Measurements from ENCODE around the gene DLL1.
A peak's percentile ranks its signal among the peaks of the same experiment; 100 is the strongest.

Gene DLL1

DNA sequence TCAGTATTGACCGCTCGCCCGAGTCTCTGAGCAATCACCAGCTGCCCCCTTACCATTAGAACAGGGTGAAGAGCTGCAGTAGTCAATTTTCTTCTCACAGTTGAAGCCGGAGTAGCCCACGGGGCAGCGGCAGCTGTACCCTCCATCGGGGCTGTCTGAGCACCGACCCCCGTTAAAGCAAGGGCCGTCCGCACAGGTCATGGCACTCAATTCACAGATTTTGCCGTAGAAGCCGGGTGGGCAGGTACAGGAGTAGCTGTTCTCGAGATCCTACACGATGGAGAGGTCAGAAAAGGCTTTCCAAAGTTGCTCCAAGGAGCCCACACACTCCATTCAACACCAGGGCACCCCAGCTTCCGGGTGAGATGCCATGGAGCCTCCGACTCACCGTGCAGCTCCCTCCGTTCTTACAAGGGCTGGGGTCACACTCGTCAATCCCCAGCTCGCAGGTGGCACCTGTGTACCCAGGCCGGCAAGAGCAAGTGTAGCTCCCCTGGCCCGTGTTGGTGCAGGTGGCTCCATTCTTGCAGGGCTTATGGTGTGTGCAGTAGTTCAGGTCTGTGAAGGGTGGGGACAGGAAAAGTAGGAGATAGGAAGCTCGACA, 5.9 kb downstream of the DLL1 start:
- H3K4me3 ChIP-seq (ENCODE audit: low read depth, low read length) = no peak overlapping the region
- no peak for DNase-seq (ENCODE audit: low read depth)

- no peak for DNase-seq (ENCODE audit: low read depth)
- no peak overlapping the region for H3K4me3 ChIP-seq (ENCODE audit: low read depth, low read length)
Measured at GRCh38 chr6:170284126-170284773, 6.6 kb downstream of the DLL1 start.

DNA sequence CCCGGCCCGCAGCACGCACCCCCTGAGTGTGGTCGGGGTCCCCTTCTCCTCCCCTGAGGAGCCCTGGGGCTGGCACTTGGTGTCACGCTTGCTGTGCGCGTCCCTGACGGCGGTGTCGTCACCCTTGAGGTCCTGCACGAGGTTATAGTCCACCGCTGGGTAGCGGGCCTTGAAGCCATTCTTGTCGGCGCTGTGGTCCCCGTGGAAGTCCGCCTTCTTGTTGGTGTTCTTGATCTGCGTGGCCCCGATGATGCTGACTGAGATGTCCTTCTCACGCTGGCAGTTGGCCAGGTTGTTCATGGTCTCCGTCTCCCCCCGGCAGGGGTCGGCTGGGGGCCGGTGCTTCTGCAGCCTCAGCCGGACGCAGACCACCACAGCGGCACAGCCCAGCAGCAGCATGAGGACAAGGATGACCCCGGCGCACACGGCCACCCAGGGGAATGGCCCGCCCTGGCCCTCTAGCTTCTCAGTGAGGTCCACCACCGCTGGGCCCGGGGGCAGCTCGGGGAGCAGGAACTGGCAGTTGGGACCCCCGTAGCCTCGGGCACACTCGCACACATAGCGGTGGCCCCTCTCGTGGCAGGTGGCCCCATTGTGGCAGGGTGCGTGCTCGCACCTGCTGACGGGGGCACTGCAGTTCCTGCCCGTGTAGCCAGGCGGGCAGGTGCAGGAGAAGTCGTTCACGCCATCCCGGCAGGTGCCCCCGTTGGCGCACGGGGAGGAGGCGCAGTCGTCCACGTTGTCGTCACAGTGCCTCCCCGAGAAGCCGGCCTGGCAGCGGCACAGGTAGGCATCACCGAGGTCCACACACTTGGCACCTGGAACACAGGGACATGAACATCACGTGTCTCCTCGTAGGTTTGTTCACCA, 7.4 kb downstream of the DLL1 start:
- DNase-seq (ENCODE audit: low read depth) = no peak
- no peak overlapping the region for H3K4me3 ChIP-seq (ENCODE audit: low read depth, low read length)

- no peak overlapping the region for H3K4me3 ChIP-seq (ENCODE audit: low read depth, low read length)
- no peak for DNase-seq (ENCODE audit: low read depth)
Measured at GRCh38 chr6:170282512-170283158, 8.2 kb downstream of the DLL1 start.

GRCh38 chr6:170281331-170282292, 9.3 kb downstream of the DLL1 start:
- no peak overlapping the region for H3K4me3 ChIP-seq (ENCODE audit: low read depth, low read length)
- DNase-seq (ENCODE audit: low read depth) = no peak

DNA sequence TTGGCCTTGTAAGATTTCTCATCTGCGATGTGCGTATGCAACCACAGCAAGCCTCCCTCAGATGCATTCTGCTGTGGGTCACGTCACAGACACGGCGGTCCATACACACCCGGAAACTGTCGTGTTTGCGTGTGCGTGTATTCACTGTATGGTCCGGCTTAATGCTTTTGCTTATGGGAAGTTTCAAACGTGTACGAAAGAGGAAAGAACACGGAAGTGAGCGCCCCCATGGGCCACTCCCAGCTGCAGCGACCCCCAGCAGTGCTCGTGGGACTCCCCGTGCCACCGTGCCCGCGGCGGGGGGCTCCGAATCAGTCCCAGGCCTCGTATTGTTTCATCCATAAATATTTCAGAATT, 10.2 kb downstream of the DLL1 start:
- peak overlapping the region; percentile 32 for H3K4me3 ChIP-seq (ENCODE audit: low read depth, low read length)
- DNase-seq (ENCODE audit: low read depth) = no peak

DNA sequence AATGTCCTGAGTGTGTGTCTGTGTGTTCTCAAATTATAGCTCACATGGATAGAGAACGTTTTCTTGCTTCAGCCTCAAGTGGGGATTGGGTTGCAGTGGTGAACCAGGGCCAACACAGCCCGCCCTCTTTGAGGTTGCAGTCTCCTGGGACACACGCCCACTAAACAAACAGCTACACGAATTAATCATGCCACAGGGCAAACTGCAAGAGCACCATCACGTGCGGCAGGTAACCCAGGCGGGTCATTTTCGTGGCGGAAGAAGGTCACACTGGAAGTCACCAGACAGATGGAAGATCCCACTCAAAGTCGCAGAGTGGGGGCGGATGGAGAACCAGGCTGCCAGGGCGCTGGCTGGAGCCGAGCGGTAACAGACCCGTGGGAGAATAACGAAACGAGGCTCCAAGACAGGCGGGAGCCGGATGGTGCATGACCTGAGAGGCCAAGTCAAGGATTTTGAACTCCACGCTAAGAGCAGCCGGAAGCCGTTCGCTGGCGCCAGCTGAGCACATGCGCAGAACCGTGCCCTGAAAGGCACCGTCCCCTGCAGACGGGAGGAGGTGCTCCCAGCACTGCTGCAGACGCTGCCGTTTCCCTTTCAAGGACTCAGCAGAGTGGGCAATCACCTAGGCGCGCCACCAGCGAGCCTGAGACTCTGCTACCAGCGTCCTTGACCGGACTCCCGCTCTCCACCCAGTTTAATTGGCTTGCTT, 10.7 kb downstream of the DLL1 start:
- peak overlapping the region; percentile 32 for H3K4me3 ChIP-seq (ENCODE audit: low read depth, low read length)
- DNase-seq (ENCODE audit: low read depth) = no peak

- DNase-seq (ENCODE audit: low read depth) = no peak
- H3K4me3 ChIP-seq (ENCODE audit: low read depth, low read length) = no peak overlapping the region
Measured at GRCh38 chr6:170279426-170279825, 11.5 kb downstream of the DLL1 start.

DNA sequence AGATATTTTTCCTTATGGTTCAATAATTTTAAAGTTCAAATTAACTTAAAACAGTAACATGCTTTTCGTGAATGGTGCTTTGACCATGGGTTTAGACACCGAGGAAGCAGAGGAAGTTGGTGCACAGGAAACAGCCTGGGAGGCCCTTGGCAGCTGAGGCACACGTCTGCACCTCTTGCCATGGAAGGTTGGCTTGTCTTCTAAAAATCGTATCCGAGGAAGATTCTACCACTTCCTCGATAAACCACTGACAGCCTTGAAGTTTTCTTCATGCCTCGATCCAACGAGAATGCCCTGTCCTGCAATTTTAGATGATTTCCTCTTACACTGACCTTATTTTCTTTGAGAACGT, 12.2 kb downstream of the DLL1 start:
- H3K4me3 ChIP-seq (ENCODE audit: low read depth, low read length) = no peak overlapping the region
- DNase-seq (ENCODE audit: low read depth) = no peak

DNA sequence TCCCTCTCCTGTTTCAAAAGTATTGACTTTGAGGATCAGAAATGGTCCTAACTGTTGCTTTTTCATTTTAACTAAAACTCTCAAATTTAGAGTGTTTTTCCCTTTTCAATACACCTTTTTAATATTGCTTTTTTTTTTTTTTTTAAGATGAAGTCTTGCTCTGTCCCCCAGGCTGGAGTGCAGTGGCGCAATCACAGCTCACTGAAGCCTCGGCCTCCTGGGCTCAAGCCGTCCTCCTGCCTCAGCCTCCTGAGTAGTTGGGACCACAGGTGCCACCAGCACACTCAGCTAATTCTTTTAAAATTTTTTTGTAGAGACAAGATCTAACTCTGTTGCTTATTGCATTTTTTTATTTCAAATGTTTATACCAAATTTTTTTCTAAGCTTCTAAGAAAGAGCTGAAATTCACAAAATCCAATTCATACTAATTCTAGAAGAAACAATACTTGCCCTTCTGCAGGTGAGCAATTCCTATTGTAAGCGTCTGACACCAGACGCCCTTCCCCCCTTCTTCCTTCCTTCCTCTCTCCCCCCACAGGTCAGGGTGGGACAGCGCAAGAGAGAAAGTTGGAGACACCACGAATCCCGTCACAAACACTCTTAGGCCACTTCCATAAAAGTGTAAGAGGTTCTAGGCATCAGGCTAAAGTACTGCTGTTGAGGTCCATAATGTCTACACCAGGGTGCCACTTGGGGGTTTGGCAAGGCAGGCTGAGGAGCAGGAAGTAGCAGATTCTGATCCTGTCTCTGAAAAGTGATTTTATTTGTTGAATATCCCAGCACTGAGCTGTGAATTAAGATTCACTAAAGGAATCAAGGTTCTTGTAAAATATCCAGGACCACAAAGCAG, 12.8 kb downstream of the DLL1 start:
- no peak for DNase-seq (ENCODE audit: low read depth)
- H3K4me3 ChIP-seq (ENCODE audit: low read depth, low read length) = no peak overlapping the region

GRCh38 chr6:170276369-170277057, 14.4 kb downstream of the DLL1 start:
- DNase-seq (ENCODE audit: low read depth) = no peak

DNA sequence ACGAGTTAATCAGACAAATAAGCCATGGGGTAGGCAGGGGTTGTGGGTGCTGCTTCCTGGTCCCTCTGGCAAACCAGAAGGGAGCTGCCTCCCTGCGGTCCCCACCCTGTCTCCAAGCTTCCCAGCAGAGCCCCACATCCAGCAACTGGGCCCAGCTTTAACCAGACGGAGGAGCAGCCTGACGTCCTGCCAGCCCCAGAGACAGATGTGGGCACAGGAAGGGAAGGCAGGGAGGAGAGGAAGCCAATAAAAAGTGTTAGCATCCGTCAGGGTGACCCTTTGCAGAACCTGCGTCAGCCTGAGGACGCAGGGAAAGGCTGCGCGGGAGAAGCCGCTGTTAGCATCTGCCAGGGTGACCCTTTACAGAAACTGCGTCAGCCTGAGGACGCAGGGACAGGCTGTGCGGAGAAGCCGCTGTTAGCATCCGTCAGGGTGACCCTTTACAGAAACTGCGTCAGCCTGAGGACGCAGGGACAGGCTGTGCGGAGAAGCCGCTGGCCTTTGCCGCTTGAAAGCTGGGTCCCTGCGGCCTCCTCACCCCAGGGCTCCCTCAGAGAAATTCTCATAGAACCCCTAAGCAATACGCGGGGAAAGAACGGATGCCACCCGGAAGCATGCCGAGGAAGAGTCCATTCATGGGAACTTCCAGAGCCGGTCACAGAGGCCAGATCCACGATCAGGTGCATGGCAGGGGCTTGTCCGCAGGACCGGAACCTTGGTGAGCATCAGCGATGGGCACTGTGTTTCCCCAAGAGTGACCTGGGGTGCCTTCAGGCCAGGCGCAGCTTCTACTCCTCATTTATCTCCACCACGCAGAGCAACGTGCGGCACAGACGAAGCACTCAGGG, 15.9 kb downstream of the DLL1 start:
- no peak for DNase-seq (ENCODE audit: low read depth)
- no peak overlapping the region for H3K4me3 ChIP-seq (ENCODE audit: low read depth, low read length)

More at GRCh38 chr6:170276369-170277057, 14.4 kb downstream of the DLL1 start:
- H3K4me3 ChIP-seq (ENCODE audit: low read depth, low read length) = no peak overlapping the region

- no peak for DNase-seq (ENCODE audit: low read depth)
- no peak overlapping the region for H3K4me3 ChIP-seq (ENCODE audit: low read depth, low read length)
Measured at GRCh38 chr6:170273681-170274080, 17.2 kb downstream of the DLL1 start.

GRCh38 chr6:170273191-170273590, 17.7 kb downstream of the DLL1 start:
- no peak for DNase-seq (ENCODE audit: low read depth)
- no peak overlapping the region for H3K4me3 ChIP-seq (ENCODE audit: low read depth, low read length)

- H3K4me3 ChIP-seq (ENCODE audit: low read depth, low read length) = no peak overlapping the region
- no peak for DNase-seq (ENCODE audit: low read depth)
Measured at GRCh38 chr6:170272341-170273065, 18.4 kb downstream of the DLL1 start.
